Trophoblast cell (in vitro differentiated cells and primary cell): ENCODE measurements around the gene SYT2.
"Not testable (repeated sequence)": the region's sequence is repeated elsewhere in the genome, so short reads cannot be mapped to it uniquely, and the experiment has no call there.

Source experiments
- DNase-seq, 2 donors: peaks; one replicate each; pipeline ENCODE4 v3.0.0-alpha.2; 2016
- H2AFZ ChIP-seq: 2 replicates; pipeline ENCODE4 v1.6.1; 2013; ENCODE audit warnings: low read length, moderate library complexity, mild to moderate bottlenecking; ENCODE audit not compliant: insufficient read depth, poor library complexity
- H2AK5ac ChIP-seq: 2 replicates; pipeline ENCODE4 v1.6.1; 2013; ENCODE audit warnings: mild to moderate bottlenecking, low read length
- H2BK120ac ChIP-seq: 2 replicates; pipeline ENCODE4 v1.6.1; 2013; ENCODE audit warnings: low read length, mild to moderate bottlenecking, moderate library complexity; ENCODE audit not compliant: insufficient read depth, poor library complexity
- H2BK12ac ChIP-seq: 2 replicates; pipeline ENCODE4 v1.6.1; 2013; ENCODE audit warnings: mild to moderate bottlenecking, low read length, moderate library complexity
- H2BK5ac ChIP-seq: 2 replicates; pipeline ENCODE4 v1.6.1; 2013; ENCODE audit warnings: low read length, low read depth, moderate library complexity, mild to moderate bottlenecking; ENCODE audit not compliant: poor library complexity
- H3K14ac ChIP-seq: 2 replicates; pipeline ENCODE4 v1.6.1; 2013; ENCODE audit warnings: mild to moderate bottlenecking, low read length
- H3K18ac ChIP-seq: 2 replicates; pipeline ENCODE4 v1.6.1; 2013; ENCODE audit warnings: mild to moderate bottlenecking, low read length
- H3K23ac ChIP-seq: 2 replicates; pipeline ENCODE4 v1.6.1; 2013; ENCODE audit warnings: low read length
- H3K27ac ChIP-seq: 2 replicates; pipeline ENCODE4 v1.5.1; 2013; ENCODE audit warnings: low read depth, mild to moderate bottlenecking, inconsistent platforms, low read length, moderate library complexity
- H3K27me3 ChIP-seq: 2 replicates; pipeline ENCODE4 v1.6.1; 2013; ENCODE audit warnings: inconsistent platforms, mild to moderate bottlenecking, low read length, moderate library complexity; ENCODE audit not compliant: insufficient read depth
- H3K36me3 ChIP-seq, 2 experiments: 1 replicate in 1 of 2; 2 replicates in 1 of 2; pipeline ENCODE4 v1.6.1; 2013; ENCODE audit warnings: low read length in 2 of 2, mild to moderate bottlenecking in 2 of 2, moderate library complexity in 1 of 2; ENCODE audit not compliant: insufficient read depth in 2 of 2, control insufficient read depth in 1 of 2
- H3K4ac ChIP-seq: 2 replicates; pipeline ENCODE4 v1.6.1; 2013; ENCODE audit warnings: low read depth, mild to moderate bottlenecking, low read length, moderate library complexity
- H3K4me1 ChIP-seq, 2 experiments: 1 replicate in 1 of 2; 2 replicates in 1 of 2; pipeline ENCODE4 v1.6.1; 2013; ENCODE audit warnings: low read length in 2 of 2, mild to moderate bottlenecking in 2 of 2, moderate library complexity in 1 of 2; ENCODE audit not compliant: insufficient read depth in 2 of 2, control insufficient read depth in 1 of 2
- H3K4me2 ChIP-seq: 2 replicates; pipeline ENCODE4 v1.6.1; 2013; ENCODE audit warnings: inconsistent platforms, mild to moderate bottlenecking, low read length, moderate library complexity
- H3K4me3 ChIP-seq: 2 replicates; pipeline ENCODE4 v1.5.1; 2013; ENCODE audit warnings: mild to moderate bottlenecking, low read depth, low read length, inconsistent platforms
- H3K79me1 ChIP-seq: one replicate; pipeline ENCODE4 v1.6.1; 2013; ENCODE audit warnings: low read length
- H3K79me2 ChIP-seq: 2 replicates; pipeline ENCODE4 v1.6.1; 2013; ENCODE audit warnings: low read length, mild to moderate bottlenecking; ENCODE audit not compliant: control insufficient read depth, insufficient read depth, poor library complexity
- H3K9ac ChIP-seq: 2 replicates; pipeline ENCODE4 v1.6.1; 2013; ENCODE audit warnings: mild to moderate bottlenecking, low read length
- H3K9me3 ChIP-seq: 2 replicates; pipeline ENCODE4 v1.6.1; 2013; ENCODE audit warnings: low read depth, mild to moderate bottlenecking, control low read depth, inconsistent platforms, low read length; ENCODE audit not compliant: insufficient read depth
- H4K12ac ChIP-seq: 2 replicates; pipeline ENCODE4 v1.6.1; 2013; ENCODE audit warnings: low read depth, mild to moderate bottlenecking, low read length, moderate library complexity
- H4K8ac ChIP-seq: 2 replicates; pipeline ENCODE4 v1.6.1; 2013; ENCODE audit warnings: low read depth, mild to moderate bottlenecking, low read length, moderate library complexity
- H4K91ac ChIP-seq: one replicate; pipeline ENCODE4 v1.6.1; 2013; ENCODE audit warnings: low read depth, mild to moderate bottlenecking, low read length, moderate library complexity
- WGBS: extraction: QIAGEN DNeasy Blood & Tissue Kit; methylation state at CpG from one replicate; pipeline ENCODE4 v1.1.7; 2013; ENCODE audit warnings: missing lambda C conversion rate; ENCODE audit not compliant: insufficient read length, insufficient coverage; ENCODE audit errors: extremely low coverage; 5-methylcytosine and 5-hydroxymethylcytosine counted together

The SYT2 gene

GRCh38 chr1:202557662-202558061 is 152.6 kb downstream of the SYT2 start:
- WGBS = no CpG with 5 or more reads among the region's 1 CpG

GRCh38 chr1:202556037-202556436 is 154.2 kb downstream of the SYT2 start:
- H3K36me3 ChIP-seq, H3K4me3 ChIP-seq, H3K9me3 ChIP-seq, H3K14ac ChIP-seq, H4K91ac ChIP-seq, H3K23ac ChIP-seq, H2AFZ ChIP-seq, H4K12ac ChIP-seq, H3K18ac ChIP-seq, H3K4me2 ChIP-seq, H2BK12ac ChIP-seq, H3K79me2 ChIP-seq, H3K9ac ChIP-seq, H2BK5ac ChIP-seq, H2AK5ac ChIP-seq, H2BK120ac ChIP-seq, H3K4me1 ChIP-seq, H3K27me3 ChIP-seq, H3K27ac ChIP-seq, H3K4ac ChIP-seq, H4K8ac ChIP-seq, H3K79me1 ChIP-seq: not testable (repeated sequence)
- peak in 1 of 2 donors; percentile 54 for DNase-seq
- no CpG with 5 or more reads among the region's 4 CpGs for WGBS

More at GRCh38 chr1:202557662-202558061, 152.6 kb downstream of the SYT2 start:
- not testable (repeated sequence) for H3K27me3 ChIP-seq, H3K18ac ChIP-seq, H3K9ac ChIP-seq, H3K79me2 ChIP-seq, H3K27ac ChIP-seq, H2AK5ac ChIP-seq, DNase-seq, H2BK12ac ChIP-seq, H3K9me3 ChIP-seq, H4K12ac ChIP-seq, H3K23ac ChIP-seq, H3K4me2 ChIP-seq, H3K4ac ChIP-seq, H2BK5ac ChIP-seq, H3K79me1 ChIP-seq, H4K91ac ChIP-seq, H2AFZ ChIP-seq, H3K4me1 ChIP-seq, H2BK120ac ChIP-seq, H3K4me3 ChIP-seq, H4K8ac ChIP-seq, H3K14ac ChIP-seq, H3K36me3 ChIP-seq

- not testable (repeated sequence) for H3K9me3 ChIP-seq, H3K4me3 ChIP-seq, H3K79me1 ChIP-seq, H3K36me3 ChIP-seq, H3K4ac ChIP-seq, H3K4me1 ChIP-seq, H3K4me2 ChIP-seq, H2AFZ ChIP-seq, H3K79me2 ChIP-seq, H2AK5ac ChIP-seq, H4K91ac ChIP-seq, DNase-seq, H3K14ac ChIP-seq, H2BK5ac ChIP-seq, H4K12ac ChIP-seq, H2BK12ac ChIP-seq, H3K27ac ChIP-seq, H3K18ac ChIP-seq, H3K23ac ChIP-seq, H3K27me3 ChIP-seq, H4K8ac ChIP-seq, H2BK120ac ChIP-seq, H3K9ac ChIP-seq
- no CpG with 5 or more reads among the region's 4 CpGs for WGBS
Measured at GRCh38 chr1:202554619-202555018, 155.6 kb downstream of the SYT2 start.

DNA sequence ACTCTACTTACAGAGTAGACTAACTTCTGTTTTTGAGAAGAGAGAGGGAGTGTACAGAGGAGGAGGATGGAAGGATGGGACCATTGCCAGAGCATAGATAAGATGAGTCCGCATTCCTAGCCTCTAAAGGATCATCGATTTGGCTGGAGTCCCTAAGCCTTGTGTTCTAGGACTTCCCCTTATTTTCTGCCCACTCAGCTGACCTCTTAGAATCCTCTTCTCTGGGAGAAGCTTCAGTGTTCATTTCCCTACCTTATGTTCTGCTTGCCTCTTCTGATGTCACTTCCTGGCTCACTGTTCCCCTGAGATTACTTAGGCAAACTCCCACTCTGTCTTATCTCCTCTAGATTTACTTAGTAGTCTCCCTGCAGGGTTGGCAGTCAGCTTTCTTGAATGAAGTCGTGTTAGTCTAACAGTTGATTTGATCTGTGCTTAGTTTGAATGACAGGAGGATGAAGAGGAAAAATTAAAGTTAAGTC is 156.7 kb downstream of the SYT2 start:
- peak overlapping the region; percentile 87 for H2BK12ac ChIP-seq
- H2AK5ac ChIP-seq = no peak overlapping the region
- no peak overlapping the region for H3K23ac ChIP-seq
- no peaks in the 10 kb centered on the region for H3K79me2 ChIP-seq
- H3K27ac ChIP-seq = no peak overlapping the region
- H2AFZ ChIP-seq = no peak overlapping the region
- H2BK120ac ChIP-seq = peak overlapping the region; percentile 72
- H3K9ac ChIP-seq = no peak overlapping the region
- no peak for DNase-seq
- H3K14ac ChIP-seq = no peak overlapping the region
- no peak overlapping the region for H4K8ac ChIP-seq
- H3K4me1 ChIP-seq = peaks cover 3 to 8% of the 10 kb centered on the region in 2 experiments
- H3K4me2 ChIP-seq = no peak overlapping the region
- H3K79me1 ChIP-seq = peaks cover 4% of the 10 kb centered on the region
- no peak overlapping the region for H4K12ac ChIP-seq
- no peak overlapping the region for H2BK5ac ChIP-seq
- no peaks in the 10 kb centered on the region for H3K27me3 ChIP-seq
- H4K91ac ChIP-seq = no peak overlapping the region
- WGBS = no CpG with 5 or more reads among the region's 3 CpGs
- H3K36me3 ChIP-seq = no peaks in the 10 kb centered on the region
- no peak overlapping the region for H3K18ac ChIP-seq
- H3K9me3 ChIP-seq = no peaks in the 10 kb centered on the region
- H3K4ac ChIP-seq = no peak overlapping the region
- no peak overlapping the region for H3K4me3 ChIP-seq
